GM10266 (cell line): ENCODE data around the gene STAT1.

Source experiments
- DNase-seq: peaks from one replicate; pipeline ENCODE4 v3.0.0; 2012; ENCODE audit errors: extremely low spot score
- TF ChIP-seq, protein P1 (sequence below): IDR thresholded peaks from 2 replicates; pipeline ENCODE4 v1.5.1; 2012; ENCODE audit warnings: mild to moderate bottlenecking, low read depth; ENCODE audit not compliant: control insufficient read depth, insufficient read depth; ENCODE audit errors: missing control alignments

Gene STAT1

DNA sequence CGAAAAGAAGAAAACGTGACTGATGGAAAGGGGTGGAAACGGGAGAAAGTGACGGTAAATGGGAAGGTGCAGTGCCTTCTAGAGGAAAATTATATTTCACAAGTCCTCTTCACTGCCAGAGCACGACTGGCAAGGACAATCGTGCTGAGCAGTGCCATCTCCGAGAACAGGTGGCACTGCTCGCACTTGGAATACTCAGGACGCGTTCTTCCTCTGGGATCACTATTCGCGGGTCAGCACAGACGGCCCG lies 364 bp downstream of the STAT1 start:
- no peak for DNase-seq
- TF ChIP-seq, protein P1, sequence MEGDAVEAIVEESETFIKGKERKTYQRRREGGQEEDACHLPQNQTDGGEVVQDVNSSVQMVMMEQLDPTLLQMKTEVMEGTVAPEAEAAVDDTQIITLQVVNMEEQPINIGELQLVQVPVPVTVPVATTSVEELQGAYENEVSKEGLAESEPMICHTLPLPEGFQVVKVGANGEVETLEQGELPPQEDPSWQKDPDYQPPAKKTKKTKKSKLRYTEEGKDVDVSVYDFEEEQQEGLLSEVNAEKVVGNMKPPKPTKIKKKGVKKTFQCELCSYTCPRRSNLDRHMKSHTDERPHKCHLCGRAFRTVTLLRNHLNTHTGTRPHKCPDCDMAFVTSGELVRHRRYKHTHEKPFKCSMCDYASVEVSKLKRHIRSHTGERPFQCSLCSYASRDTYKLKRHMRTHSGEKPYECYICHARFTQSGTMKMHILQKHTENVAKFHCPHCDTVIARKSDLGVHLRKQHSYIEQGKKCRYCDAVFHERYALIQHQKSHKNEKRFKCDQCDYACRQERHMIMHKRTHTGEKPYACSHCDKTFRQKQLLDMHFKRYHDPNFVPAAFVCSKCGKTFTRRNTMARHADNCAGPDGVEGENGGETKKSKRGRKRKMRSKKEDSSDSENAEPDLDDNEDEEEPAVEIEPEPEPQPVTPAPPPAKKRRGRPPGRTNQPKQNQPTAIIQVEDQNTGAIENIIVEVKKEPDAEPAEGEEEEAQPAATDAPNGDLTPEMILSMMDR, result no peak

GRCh38 chr2:191012845-191013681 lies 908 bp downstream of the STAT1 start:
- DNase-seq, result no peak
- TF ChIP-seq, protein P1, result no peak

DNA sequence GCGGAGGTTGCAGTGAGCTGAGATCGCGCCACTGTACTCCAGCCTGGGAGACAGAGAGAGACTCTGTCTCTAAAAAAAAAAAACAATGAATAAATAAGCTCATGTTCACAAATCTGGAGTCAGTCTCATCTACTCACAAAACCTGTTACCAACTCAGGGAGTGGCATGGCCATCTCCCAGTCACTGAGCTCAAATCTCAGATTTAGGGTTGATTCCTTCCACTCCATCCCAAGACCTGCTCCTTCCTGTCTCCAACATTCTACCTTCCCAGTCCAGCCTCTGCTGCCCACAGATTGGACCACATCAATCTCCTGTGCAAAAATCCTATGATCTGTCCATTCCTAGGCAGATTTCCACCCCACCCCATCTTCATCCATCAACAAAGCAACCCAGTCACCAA lies 1.6 kb downstream of the STAT1 start:
- no peak for DNase-seq
- TF ChIP-seq, protein P1, result no peak

DNA sequence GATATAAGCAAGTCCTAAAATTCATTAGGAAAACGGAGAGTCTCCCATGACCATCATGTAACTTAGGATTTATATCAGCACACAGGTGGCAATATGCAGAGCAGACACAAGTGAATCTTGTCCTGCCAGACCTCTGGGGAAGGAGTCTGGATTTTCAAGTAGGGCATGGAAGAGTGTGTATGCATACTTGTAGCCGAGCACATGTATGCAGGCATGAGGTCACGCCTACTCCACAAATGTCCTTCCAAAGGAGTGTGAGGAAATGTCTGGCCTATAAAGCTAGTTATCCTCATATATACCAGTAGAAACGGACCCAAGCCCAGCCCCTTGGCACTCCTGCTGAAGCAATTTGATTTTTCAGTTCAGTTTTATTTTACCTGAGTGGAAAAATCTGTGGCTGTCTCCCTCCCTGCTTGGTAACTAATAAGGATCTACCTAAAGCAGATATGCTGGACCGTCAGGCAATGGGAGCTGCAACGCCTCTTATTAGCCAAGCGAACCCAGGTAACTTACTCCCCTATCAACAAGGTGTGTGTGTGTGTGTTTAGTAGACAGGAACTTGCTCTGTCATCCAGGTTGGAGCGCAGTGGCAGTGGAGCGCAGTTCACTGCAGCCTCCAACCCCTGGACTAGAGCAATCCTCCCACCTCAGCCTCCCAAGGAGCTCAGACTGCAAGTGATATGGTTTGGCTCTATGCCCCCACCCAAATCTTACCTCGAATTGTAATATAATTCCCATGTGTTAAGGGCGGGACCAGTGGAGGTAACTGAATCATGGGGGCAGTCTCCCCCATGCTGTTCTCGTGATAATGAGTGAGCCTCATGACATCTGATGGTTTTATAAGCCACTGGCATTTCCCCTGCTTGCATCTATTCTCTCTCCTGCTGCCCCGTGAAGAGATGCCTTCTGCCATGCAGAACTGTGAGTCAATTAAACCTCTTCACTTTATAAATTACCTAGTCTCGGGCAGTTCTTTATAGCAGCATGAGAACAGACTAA lies 2.8 kb downstream of the STAT1 start:
- no peak for DNase-seq
- TF ChIP-seq, protein P1, result no peak

DNA sequence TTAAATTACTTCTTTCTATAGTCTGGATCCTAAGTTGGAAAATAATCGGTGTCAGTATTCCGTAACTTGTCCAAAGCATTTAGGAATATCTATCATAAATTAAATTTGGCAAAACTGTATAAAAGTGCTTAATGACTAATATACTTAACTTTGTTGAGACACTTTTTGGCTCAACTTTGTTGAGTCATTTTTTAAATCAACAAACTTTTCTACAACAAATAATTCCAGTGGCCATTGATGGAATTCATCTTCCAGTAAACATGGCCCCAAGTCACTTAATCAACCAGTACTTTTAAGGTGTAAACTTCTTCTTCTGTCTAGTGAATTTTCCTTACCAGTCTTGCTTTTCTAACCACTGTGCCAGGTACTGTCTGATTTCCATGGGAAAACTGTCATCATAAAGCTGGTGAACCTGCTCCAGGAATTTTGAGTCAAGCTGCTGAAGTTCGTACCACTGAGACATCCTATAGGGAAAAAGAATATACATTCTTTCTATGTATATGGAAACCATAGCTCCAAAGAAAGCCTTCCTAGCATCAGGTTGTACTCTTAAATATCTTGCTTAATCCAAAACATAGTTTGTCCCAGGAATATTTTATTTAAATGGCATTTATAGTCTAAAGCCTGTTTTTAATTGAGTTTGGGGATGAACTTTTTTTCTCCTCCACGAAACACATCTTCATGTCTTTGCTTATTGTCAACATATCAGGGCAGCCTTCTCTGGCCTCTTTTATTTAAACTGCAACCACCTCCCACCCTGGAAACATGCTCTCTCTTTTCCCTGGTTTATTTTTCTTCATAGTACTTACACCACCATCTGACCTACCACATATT lies 4.2 kb downstream of the STAT1 start:
- TF ChIP-seq, protein P1, result no peak
- DNase-seq, result no peak

DNA sequence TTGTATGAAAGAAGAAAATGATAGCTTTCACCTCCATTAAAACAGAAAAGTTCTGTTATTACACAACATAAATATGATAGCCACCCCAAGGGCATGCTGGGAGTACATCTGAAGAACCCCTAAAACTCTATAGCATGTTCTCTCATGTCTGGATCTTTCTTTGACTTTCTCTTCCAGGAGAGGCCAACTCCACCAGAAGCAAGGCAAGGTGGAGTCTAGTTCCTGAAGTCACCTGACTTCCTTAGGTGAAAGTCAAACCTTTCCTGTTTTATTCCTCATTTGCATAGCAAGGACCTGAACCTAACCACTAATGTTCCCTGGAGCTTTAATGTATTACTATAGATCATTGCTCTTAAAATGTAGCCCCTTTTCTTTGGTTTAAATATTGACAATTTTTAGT lies 5.7 kb downstream of the STAT1 start:
- no peak for DNase-seq

More for the DNA sequence above, 5.7 kb downstream of the STAT1 start:
- TF ChIP-seq, protein P1, result no peak
